T-helper 17 cell (primary cell): ENCODE measurements around the gene VPS52. TPM values are rescaled to one million over a fixed set of nuclear protein-coding genes. Genes with fewer than 3 reads are reported as not detected.

Experiments
- ATAC-seq: fragments of 150-1000 bp; cut with Tn5 transposase; 2 replicates; pipeline ENCODE4 v1.10.0; 2021; ENCODE audit warnings: mild to moderate bottlenecking, moderate library complexity
- DNase-seq, 3 donors: peaks; one replicate each; pipeline versions ENCODE4 v3.0.0 to v3.0.0-alpha.2; 2020 to 2021
- H3K9me3 ChIP-seq: one replicate; pipeline ENCODE4 v1.7.0; 2013; ENCODE audit warnings: low read length, mild to moderate bottlenecking; ENCODE audit not compliant: control insufficient read depth, poor library complexity, severe bottlenecking
- H3K27ac Mint-ChIP-seq: one replicate; pipeline ENCODE4 v1.8.0; 2022; ENCODE audit warnings: mild to moderate bottlenecking, moderate library complexity, mixed read lengths
- H3K27me3 Mint-ChIP-seq: one replicate; pipeline ENCODE4 v1.8.0; 2022; ENCODE audit warnings: mixed read lengths
- H3K36me3 Mint-ChIP-seq: one replicate; pipeline ENCODE4 v1.8.0; 2022; ENCODE audit warnings: low read depth, mixed read lengths
- H3K4me1 Mint-ChIP-seq: one replicate; pipeline ENCODE4 v1.8.0; 2022; ENCODE audit warnings: mild to moderate bottlenecking, mixed read lengths
- H3K4me3 Mint-ChIP-seq: one replicate; pipeline ENCODE4 v1.8.0; 2022; ENCODE audit warnings: mild to moderate bottlenecking, moderate library complexity, mixed read lengths
- total RNA-seq, 4 donors: library from RNA in 2 of 4; stranded (reverse) in 2 of 4; gene quantifications; one replicate each; pipeline ENCODE4 v1.2.3 and lab custom pipeline; 2022 to 2026

Gene VPS52
- total RNA-seq, 2 donors from 2014 or later, result 66.5 to 68.3 TPM

GRCh38 chr6:33215271-33216116 is 56.2 kb downstream of the VPS52 start:
- Mint-ChIP-seq H3K27me3 (peaks cover 67% of the 10 kb centered on the region), H3K27ac (no peak overlapping the region), H3K4me3 (no peak overlapping the region), H3K4me1 (peaks cover 23% of the 10 kb centered on the region), H3K36me3 (peaks cover 2% of the 10 kb centered on the region)
- ATAC-seq (no peak), DNase-seq (no peak)
- no peaks in the 10 kb centered on the region for H3K9me3 ChIP-seq

DNA sequence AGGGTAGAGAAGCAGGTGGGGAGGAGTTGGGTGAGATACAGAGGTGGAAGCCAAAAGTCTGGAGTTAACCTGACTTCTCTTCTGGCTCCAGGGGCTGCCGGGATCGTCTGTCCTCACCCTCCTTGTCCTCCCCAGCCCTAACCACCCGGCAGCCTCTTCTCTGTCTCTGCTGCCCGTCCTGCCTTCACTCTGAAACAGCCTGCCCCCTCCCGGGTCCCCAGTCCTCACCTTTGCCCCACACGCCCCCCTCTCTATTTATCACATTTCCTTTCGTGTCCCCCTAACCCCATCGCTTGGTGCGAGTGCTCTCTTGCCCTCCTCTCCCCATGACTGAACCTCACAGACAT is 57.7 kb downstream of the VPS52 start:
- Mint-ChIP-seq H3K4me3 (peak overlapping the region; percentile 89), H3K4me1 (peaks cover 32% of the 10 kb centered on the region), H3K27me3 (peaks cover 58% of the 10 kb centered on the region), H3K36me3 (peaks cover 2% of the 10 kb centered on the region), H3K27ac (peak overlapping the region; percentile 63)
- ATAC-seq (no peak), DNase-seq (no peak)
- no peaks in the 10 kb centered on the region for H3K9me3 ChIP-seq

DNA sequence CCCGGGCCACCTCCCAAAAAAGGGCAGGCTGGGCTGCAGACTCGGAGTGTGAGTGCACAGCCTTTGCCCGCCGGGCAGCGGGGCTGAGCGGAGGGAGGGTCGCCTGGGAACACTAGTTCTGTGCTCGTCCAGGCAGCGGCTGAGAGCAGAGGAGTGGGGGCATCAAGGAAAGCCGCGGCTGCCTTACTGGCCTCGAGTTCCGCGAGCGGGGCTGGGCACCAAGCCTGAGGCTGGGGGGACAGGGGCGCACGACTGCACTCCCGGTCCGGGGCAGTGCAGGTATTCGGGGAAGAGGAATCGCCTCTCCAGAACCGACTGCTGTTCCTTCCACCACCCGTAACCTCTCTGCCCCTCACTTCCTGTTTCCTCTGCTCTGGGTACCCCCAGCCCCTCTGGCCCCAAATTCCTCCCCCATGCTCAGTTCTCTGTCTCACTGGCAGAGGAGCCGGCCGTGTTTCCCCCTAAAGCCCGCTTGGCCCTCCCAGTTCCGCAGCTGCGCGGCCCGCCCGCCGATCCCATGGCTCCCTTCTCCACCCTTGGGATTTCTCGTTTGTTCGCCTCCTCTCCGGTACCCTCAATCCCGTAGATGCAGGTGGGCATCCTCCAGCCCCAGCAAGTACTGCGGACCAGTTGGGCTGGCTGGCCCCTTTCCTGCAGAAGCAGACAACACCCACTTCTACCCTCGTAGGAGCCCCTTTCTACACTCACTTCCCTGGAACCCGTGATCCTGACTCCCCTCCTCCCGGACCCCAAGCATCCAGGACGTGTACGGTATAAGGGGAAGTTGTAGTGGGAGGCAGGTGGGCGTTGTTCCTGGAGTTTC is 58.3 kb downstream of the VPS52 start:
- H3K9me3 ChIP-seq, result no peaks in the 10 kb centered on the region
- Mint-ChIP-seq H3K27ac (peak overlapping the region; percentile 63), H3K4me1 (peaks cover 36% of the 10 kb centered on the region), H3K36me3 (peaks cover 6% of the 10 kb centered on the region), H3K27me3 (peaks cover 52% of the 10 kb centered on the region), H3K4me3 (peak overlapping the region; percentile 89)
- peak; percentile 27 for ATAC-seq
- DNase-seq, result no peak

DNA sequence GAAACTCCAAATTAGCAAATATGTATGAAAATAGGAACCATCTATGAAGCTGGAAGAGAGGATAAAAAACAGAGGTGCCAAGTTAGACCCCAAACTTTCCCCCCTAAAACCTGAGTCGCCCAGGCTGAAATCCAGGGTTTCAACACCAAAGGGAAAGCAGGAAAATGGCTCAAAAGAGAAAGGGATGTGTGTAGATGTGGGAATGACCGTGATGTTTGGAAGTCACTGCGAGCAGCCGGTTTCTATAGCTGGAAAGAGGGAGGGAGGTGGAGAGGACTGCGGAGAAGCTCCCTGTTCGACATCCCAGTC is 58.9 kb downstream of the VPS52 start:
- H3K27ac Mint-ChIP-seq, result peak overlapping the region; percentile 63
- peaks cover 38% of the 10 kb centered on the region for H3K4me1 Mint-ChIP-seq
- peaks cover 4% of the 10 kb centered on the region for H3K36me3 Mint-ChIP-seq
- DNase-seq, result no peak
- ATAC-seq, result no peak
- H3K27me3 Mint-ChIP-seq, result peaks cover 46% of the 10 kb centered on the region
- H3K9me3 ChIP-seq, result no peaks in the 10 kb centered on the region
- peak overlapping the region; percentile 89 for H3K4me3 Mint-ChIP-seq

DNA sequence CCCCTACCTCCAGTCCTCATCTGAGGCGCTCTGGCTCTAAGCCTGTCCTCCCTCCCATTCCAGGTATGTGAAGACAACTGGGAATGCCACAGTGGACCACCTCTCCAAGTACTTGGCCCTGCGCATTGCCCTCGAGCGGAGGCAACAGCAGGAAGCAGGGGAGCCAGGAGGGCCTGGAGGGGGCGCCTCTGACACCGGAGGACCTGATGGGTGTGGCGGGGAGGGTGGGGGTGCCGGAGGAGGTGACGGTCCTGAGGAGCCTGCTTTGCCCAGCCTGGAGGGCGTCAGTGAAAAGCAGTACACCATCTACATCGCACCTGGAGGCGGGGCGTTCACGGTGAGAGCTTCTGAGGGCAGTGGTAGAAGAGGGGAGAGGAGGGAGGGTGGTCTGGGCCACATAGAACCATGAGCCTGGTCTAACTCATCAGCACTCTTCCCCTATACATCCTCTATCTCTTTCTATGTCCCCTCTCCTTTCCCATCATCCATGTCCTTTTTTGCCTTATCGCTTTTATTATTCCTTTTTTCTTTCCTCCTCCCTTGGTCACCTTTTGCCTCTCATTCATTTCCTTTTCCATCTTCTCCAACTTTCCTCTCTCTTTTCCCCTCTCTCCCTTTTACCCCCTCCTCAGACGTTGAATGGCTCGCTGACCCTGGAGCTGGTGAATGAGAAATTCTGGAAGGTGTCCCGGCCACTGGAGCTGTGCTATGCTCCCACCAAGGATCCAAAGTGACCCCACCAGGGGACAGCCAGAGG is 59.8 kb downstream of the VPS52 start:
- ATAC-seq (no peak), DNase-seq (no peak)
- no peaks in the 10 kb centered on the region for H3K9me3 ChIP-seq
- Mint-ChIP-seq H3K4me3 (no peak overlapping the region), H3K36me3 (peaks cover 4% of the 10 kb centered on the region), H3K4me1 (peaks cover 40% of the 10 kb centered on the region), H3K27ac (no peak overlapping the region), H3K27me3 (peaks cover 39% of the 10 kb centered on the region)

DNA sequence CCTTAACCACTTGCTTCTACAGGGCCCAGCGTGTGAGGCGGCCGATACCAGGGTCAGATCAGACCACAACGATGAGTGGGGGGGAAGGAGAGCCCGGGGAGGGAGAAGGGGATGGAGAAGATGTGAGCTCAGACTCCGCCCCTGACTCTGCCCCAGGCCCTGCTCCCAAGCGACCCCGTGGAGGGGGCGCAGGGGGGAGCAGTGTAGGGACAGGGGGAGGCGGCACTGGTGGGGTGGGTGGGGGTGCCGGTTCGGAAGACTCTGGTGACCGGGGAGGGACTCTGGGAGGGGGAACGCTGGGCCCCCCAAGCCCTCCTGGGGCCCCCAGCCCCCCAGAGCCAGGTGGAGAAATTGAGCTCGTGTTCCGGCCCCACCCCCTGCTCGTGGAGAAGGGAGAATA is 60.5 kb downstream of the VPS52 start:
- Mint-ChIP-seq H3K27ac (no peak overlapping the region), H3K4me3 (no peak overlapping the region), H3K27me3 (peaks cover 37% of the 10 kb centered on the region), H3K4me1 (peaks cover 42% of the 10 kb centered on the region), H3K36me3 (peaks cover 4% of the 10 kb centered on the region)
- ATAC-seq, result no peak
- no peaks in the 10 kb centered on the region for H3K9me3 ChIP-seq
- DNase-seq, result no peak

DNA sequence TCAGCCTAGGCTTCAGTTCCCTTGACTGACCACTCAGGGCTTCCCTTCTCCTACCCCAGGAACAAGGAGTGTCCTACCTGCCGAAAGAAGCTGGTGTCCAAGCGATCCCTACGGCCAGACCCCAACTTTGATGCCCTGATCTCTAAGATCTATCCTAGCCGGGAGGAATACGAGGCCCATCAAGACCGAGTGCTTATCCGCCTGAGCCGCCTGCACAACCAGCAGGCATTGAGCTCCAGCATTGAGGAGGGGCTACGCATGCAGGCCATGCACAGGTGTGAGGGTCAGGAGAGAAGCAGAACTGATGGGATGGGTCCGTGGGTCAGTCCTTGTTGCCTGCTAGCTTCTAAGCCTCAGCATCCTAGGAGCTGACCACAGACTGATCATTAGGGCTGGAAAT is 61.8 kb downstream of the VPS52 start:
- peaks cover 26% of the 10 kb centered on the region for H3K27me3 Mint-ChIP-seq
- H3K36me3 Mint-ChIP-seq, result peaks cover 4% of the 10 kb centered on the region
- peak overlapping the region; percentile 90 for H3K27ac Mint-ChIP-seq
- peaks cover 53% of the 10 kb centered on the region for H3K4me1 Mint-ChIP-seq
- ATAC-seq (no peak), DNase-seq (no peak)
- peak overlapping the region; percentile 96 for H3K4me3 Mint-ChIP-seq
- H3K9me3 ChIP-seq, result no peaks in the 10 kb centered on the region

- H3K9me3 ChIP-seq, result no peaks in the 10 kb centered on the region
- ATAC-seq (peak; percentile 66), DNase-seq (peak; percentile 81 to 89 (median 82))
- Mint-ChIP-seq H3K4me1 (peaks cover 51% of the 10 kb centered on the region), H3K36me3 (peaks cover 4% of the 10 kb centered on the region), H3K27ac (peak within 1 kb of the TSS; percentile 90), H3K27me3 (peaks cover 14% of the 10 kb centered on the region), H3K4me3 (peak within 1 kb of the TSS; percentile 96)
Observed at GRCh38 chr6:33208091-33208967, 63.3 kb downstream of the VPS52 start, which contains the start of gene RING1. RING1 (plus strand) TSS chr6:33208500; CDS start chr6:33208823, 323 bp downstream.

- no peaks in the 10 kb centered on the region for H3K9me3 ChIP-seq
- Mint-ChIP-seq H3K4me1 (peaks cover 46% of the 10 kb centered on the region), H3K27me3 (peaks cover 7% of the 10 kb centered on the region), H3K27ac (peak overlapping the region; percentile 90), H3K36me3 (peaks cover 4% of the 10 kb centered on the region), H3K4me3 (peak overlapping the region; percentile 96)
- ATAC-seq (no peak), DNase-seq (no peak)
Observed at GRCh38 chr6:33207552-33208090, 64.1 kb downstream of the VPS52 start.

- ATAC-seq, result no peak
- peak overlapping the region; percentile 96 for H3K4me3 Mint-ChIP-seq
- no peaks in the 10 kb centered on the region for H3K9me3 ChIP-seq
- H3K4me1 Mint-ChIP-seq, result peaks cover 49% of the 10 kb centered on the region
- no peak for DNase-seq
- H3K27ac Mint-ChIP-seq, result peak overlapping the region; percentile 90
- peaks cover 4% of the 10 kb centered on the region for H3K36me3 Mint-ChIP-seq
- peaks cover under 1% of the 10 kb centered on the region for H3K27me3 Mint-ChIP-seq
Observed at GRCh38 chr6:33206864-33207551, 64.7 kb downstream of the VPS52 start.

GRCh38 chr6:33206027-33206863 is 65.4 kb downstream of the VPS52 start:
- no peak for DNase-seq
- H3K36me3 Mint-ChIP-seq, result peaks cover 6% of the 10 kb centered on the region

More at GRCh38 chr6:33206027-33206863, 65.4 kb downstream of the VPS52 start:
- H3K9me3 ChIP-seq, result no peaks in the 10 kb centered on the region
- peak overlapping the region; percentile 93 for H3K4me3 Mint-ChIP-seq
- no peaks in the 10 kb centered on the region for H3K27me3 Mint-ChIP-seq
- peak overlapping the region; percentile 77 for H3K27ac Mint-ChIP-seq
- H3K4me1 Mint-ChIP-seq, result peaks cover 55% of the 10 kb centered on the region
- ATAC-seq, result no peak
